ENCODE measurements around the gene ANGEL1. TPM values are rescaled to one million over a fixed set of nuclear protein-coding genes. Genes with fewer than 3 reads are reported as not detected.

ANGEL1 gene
- total and polyA plus RNA-seq, 2 of the 8 experiments (the other 6 are each of a cell fraction or from before 2014, with no cell fraction given): 26.8 to 27.2 TPM

DNA sequence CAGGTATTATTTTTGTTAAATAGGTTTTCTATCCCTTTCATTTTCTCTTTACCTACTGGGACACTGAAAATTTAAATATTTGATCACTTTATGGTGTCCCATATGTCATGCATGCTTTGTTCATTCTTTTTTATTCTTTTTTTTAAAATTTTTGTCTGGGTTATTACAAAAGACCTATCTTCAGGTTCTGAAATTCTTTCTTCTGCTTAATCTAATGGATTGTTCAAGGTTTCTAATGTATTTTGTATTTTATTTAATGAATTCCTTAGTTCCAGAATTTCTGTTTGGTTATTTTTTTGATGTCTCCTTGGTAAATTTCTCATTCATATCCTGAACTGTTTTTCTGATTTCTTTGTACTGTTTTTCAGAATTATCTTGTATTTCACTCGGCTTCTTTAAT, 71.6 kb downstream of the ANGEL1 start (continued):
- no peak for TF ChIP-seq SP4 (IDR thresholded peaks at IDR 0.05; ENCODE audit: low read length)

Other genes starting within 250 kb of the ANGEL1 start
- 6.4 and 7.7 TPM in 2 replicates for gene VASH1, start 51.4 kb downstream of the ANGEL1 start, total RNA-seq (2021; fragmentation: NEBNext Ultra II Directional; extraction: Animal tissue kit (Norgen Biotek cat#: 25700))
- gene VASH1, start 51.4 kb downstream of the ANGEL1 start, polyA plus RNA-seq (2011; rRNA removed): 3.1 and 4.9 TPM in 2 replicates
- gene LRRC74A, start 13.5 kb upstream of the ANGEL1 start, total RNA-seq (2021; fragmentation: NEBNext Ultra II Directional; extraction: Animal tissue kit (Norgen Biotek cat#: 25700)): not detected in 2 replicates
- gene LRRC74A, start 13.5 kb upstream of the ANGEL1 start, polyA plus RNA-seq (2011; rRNA removed): not detected in 2 replicates
- 57.0 and 59.6 TPM in 2 replicates for gene IRF2BPL, start 215.8 kb upstream of the ANGEL1 start, total RNA-seq (2021; fragmentation: NEBNext Ultra II Directional; extraction: Animal tissue kit (Norgen Biotek cat#: 25700))
- 18.8 and 32.1 TPM in 2 replicates for gene IRF2BPL, start 215.8 kb upstream of the ANGEL1 start, polyA plus RNA-seq (2011; rRNA removed)

All from H1 (cell line).